Prostate gland (tissue), 2 donors: ENCODE data around the gene TBX15. TPM values are rescaled to one million over a fixed set of nuclear protein-coding genes. Genes with fewer than 3 reads are reported as not detected.

ENCODE experiments used
- DNase-seq: peaks from one replicate; pipeline ENCODE4 v3.0.0-alpha.2; 2019; ENCODE audit warnings: low spot score
- H3K27ac ChIP-seq, 2 donors: fragments of 200-600 bp; sonication (generic); 2 replicates each; pipeline ENCODE4 v1.5.1; 2017 to 2019
- H3K27me3 ChIP-seq: fragments of 200-600 bp; sonication (generic); replicated peaks from 2 replicates; pipeline ENCODE4 v1.5.1; 2019; ENCODE audit not compliant: insufficient read depth
- H3K36me3 ChIP-seq, 2 donors: fragments of 200-600 bp; sonication (generic); 1 replicate in 1 of 2; 2 replicates in 1 of 2; pipeline versions ENCODE4 v1.5.1 to v1.8.1; 2017 to 2019
- H3K4me1 ChIP-seq: fragments of 200-600 bp; sonication (generic); replicated peaks from 2 replicates; pipeline ENCODE4 v1.5.1; 2019
- H3K4me3 ChIP-seq, 2 donors: fragments of 200-600 bp; sonication (generic); 2 replicates each; pipeline ENCODE4 v1.5.1; 2017 to 2019
- H3K9me3 ChIP-seq: fragments of 200-600 bp; sonication (generic); 2 replicates; pipeline ENCODE4 v1.5.1; 2017
- POLR2A ChIP-seq: fragments of 450-650 bp; IDR thresholded peaks from one replicate; pipeline ENCODE4 v1.6.1; 2016; ENCODE audit warnings: antibody characterized with exemption, mild to moderate bottlenecking
- POLR2AphosphoS5 ChIP-seq: sonication (generic); formaldehyde crosslinking; IDR thresholded peaks from one replicate; pipeline ENCODE4 v1.6.1; 2017; ENCODE audit warnings: antibody characterized with exemption
- WGBS: methylation state at CpG from one replicate; pipeline ENCODE4 v1.1.5; 2018; 5-methylcytosine and 5-hydroxymethylcytosine counted together
- intact Hi-C: fragments of 100-400 bp; cut with DNase I; formaldehyde crosslinking; loops from one replicate; pipeline ENCODE4 v1.14.2; 2022
- total RNA-seq, 2 donors: library from RNA; depleted of rRNA; stranded (reverse); fragments of >200 nt; gene quantifications; one replicate each; pipeline ENCODE4 v1.1.0, GENCODE V29; 2016
- TF ChIP-seq, protein P1 (sequence below), 4 experiments: fragments of 200-600 bp in 2 of 4; fragments of 450-650 bp in 2 of 4; sonication (generic) in 2 of 4; IDR thresholded peaks; 1 replicate in 3 of 4; 2 replicates in 1 of 4; pipeline ENCODE4 v1.5.1; 2016 to 2019; ENCODE audit warnings: antibody characterized with exemption in 4 of 4, mild to moderate bottlenecking in 2 of 4, moderate library complexity in 2 of 4

TBX15 gene
- total RNA-seq, 2 donors from 2014 or later, result 0.40 to 0.87 TPM

- Histone ChIP-seq H3K4me3 (no peak overlapping the region), H3K4me1 (no peaks in the 10 kb centered on the region), H3K9me3 (no peaks in the 10 kb centered on the region), H3K27me3 (no peaks in the 10 kb centered on the region), H3K27ac (no peak overlapping the region), H3K36me3 (no peaks in the 10 kb centered on the region)
- TF ChIP-seq POLR2AphosphoS5 (no peak), POLR2A (no peak)
- TF ChIP-seq, protein P1, sequence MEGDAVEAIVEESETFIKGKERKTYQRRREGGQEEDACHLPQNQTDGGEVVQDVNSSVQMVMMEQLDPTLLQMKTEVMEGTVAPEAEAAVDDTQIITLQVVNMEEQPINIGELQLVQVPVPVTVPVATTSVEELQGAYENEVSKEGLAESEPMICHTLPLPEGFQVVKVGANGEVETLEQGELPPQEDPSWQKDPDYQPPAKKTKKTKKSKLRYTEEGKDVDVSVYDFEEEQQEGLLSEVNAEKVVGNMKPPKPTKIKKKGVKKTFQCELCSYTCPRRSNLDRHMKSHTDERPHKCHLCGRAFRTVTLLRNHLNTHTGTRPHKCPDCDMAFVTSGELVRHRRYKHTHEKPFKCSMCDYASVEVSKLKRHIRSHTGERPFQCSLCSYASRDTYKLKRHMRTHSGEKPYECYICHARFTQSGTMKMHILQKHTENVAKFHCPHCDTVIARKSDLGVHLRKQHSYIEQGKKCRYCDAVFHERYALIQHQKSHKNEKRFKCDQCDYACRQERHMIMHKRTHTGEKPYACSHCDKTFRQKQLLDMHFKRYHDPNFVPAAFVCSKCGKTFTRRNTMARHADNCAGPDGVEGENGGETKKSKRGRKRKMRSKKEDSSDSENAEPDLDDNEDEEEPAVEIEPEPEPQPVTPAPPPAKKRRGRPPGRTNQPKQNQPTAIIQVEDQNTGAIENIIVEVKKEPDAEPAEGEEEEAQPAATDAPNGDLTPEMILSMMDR (IDR thresholded peaks at IDR 0.05), result no peak
- intact Hi-C loops, result no loop called here
- no peak for DNase-seq
- WGBS, result 78% methylated on average over 2 of the region's 2 CpGs
Measured at GRCh38 chr1:118868387-118868786, 119.8 kb downstream of the TBX15 start.

- WGBS, result 92% methylated on average over 6 of the region's 6 CpGs
- Histone ChIP-seq H3K36me3 (no peaks in the 10 kb centered on the region), H3K27me3 (no peaks in the 10 kb centered on the region), H3K27ac (no peak overlapping the region), H3K9me3 (no peaks in the 10 kb centered on the region), H3K4me3 (no peak overlapping the region), H3K4me1 (no peaks in the 10 kb centered on the region)
- no peak for DNase-seq
- TF ChIP-seq, protein P1 (IDR thresholded peaks at IDR 0.05), result no peak
- TF ChIP-seq POLR2AphosphoS5 (no peak), POLR2A (no peak)
- intact Hi-C loops, result no loop called here
Measured at GRCh38 chr1:118866330-118866729, 121.8 kb downstream of the TBX15 start.

DNA sequence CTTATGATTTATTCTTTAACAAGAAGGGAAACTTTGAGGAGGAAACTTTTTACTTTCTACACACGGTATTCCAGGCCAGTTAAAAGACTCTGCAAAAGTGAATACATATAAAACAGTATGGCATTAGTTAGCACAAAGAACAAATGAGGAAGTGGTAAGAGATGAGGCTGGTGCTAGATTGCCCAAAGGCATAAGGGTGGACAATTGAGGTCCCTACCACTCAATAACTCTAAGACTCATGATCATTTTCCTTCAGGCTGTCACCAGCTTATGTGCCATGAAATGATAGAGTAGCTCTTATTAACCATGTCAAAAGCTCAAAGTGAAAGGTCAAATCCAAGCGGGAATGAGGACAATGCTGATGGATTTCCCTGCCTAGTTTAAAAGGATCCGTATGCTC, 124.5 kb downstream of the TBX15 start:
- H3K36me3 ChIP-seq, result no peaks in the 10 kb centered on the region
- H3K4me3 ChIP-seq, result no peak overlapping the region
- no peak for TF ChIP-seq POLR2AphosphoS5
- TF ChIP-seq POLR2A, result no peak
- TF ChIP-seq, protein P1 (IDR thresholded peaks at IDR 0.05), result no peak
- H3K27me3 ChIP-seq, result no peaks in the 10 kb centered on the region
- 87% methylated on average over 3 of the region's 3 CpGs for WGBS
- no peaks in the 10 kb centered on the region for H3K9me3 ChIP-seq
- intact Hi-C loops, result no loop called here
- no peaks in the 10 kb centered on the region for H3K4me1 ChIP-seq
- H3K27ac ChIP-seq, result no peak overlapping the region
- no peak for DNase-seq

DNA sequence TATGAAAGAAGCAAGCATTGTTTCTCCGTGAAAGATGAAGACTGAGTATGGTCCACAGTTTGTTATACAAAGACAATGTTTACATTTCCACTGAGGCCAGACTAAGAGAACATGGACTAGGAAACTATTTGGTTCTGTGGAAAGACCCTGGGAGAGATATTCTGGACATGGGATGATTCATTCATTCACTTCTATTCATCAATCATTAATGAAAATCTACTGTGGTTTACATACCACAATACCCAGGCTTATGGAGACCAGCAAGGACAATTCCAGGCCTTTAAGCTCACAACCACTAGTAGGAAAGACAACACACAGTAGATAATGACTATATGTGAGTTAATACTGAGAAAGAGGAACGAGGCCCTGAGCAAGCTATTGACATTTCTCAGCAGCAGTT, 125.4 kb downstream of the TBX15 start:
- intact Hi-C loops, result no loop called here

GRCh38 chr1:118861216-118861615, 126.9 kb downstream of the TBX15 start:
- no peak for DNase-seq
- intact Hi-C loops, result no loop called here
- TF ChIP-seq, protein P1 (IDR thresholded peaks at IDR 0.05), result no peak
- no peak for TF ChIP-seq POLR2AphosphoS5
- no peak for TF ChIP-seq POLR2A
- Histone ChIP-seq H3K4me1 (no peaks in the 10 kb centered on the region), H3K27ac (no peak overlapping the region), H3K4me3 (no peak overlapping the region), H3K36me3 (no peaks in the 10 kb centered on the region), H3K27me3 (no peaks in the 10 kb centered on the region), H3K9me3 (no peaks in the 10 kb centered on the region)

More for the DNA sequence above, 125.4 kb downstream of the TBX15 start:
- no peak for DNase-seq
- H3K4me1 ChIP-seq, result no peaks in the 10 kb centered on the region
- H3K9me3 ChIP-seq, result no peaks in the 10 kb centered on the region
- no peaks in the 10 kb centered on the region for H3K36me3 ChIP-seq
- no peak overlapping the region for H3K27ac ChIP-seq
- H3K4me3 ChIP-seq, result no peak overlapping the region
- 70% methylated on average over 2 of the region's 2 CpGs for WGBS
- TF ChIP-seq POLR2A (no peak), POLR2AphosphoS5 (no peak)
- TF ChIP-seq, protein P1 (IDR thresholded peaks at IDR 0.05), result no peak
- H3K27me3 ChIP-seq, result no peaks in the 10 kb centered on the region
